Liver (tissue), 9 donors: Measurements from ENCODE around the gene KMT2E. TPM values are rescaled to one million over a fixed set of nuclear protein-coding genes. Genes with fewer than 3 reads are reported as not detected.

Experiments
- DNase-seq: peaks from one replicate; pipeline ENCODE4 v3.0.0-alpha.2; 2017; ENCODE audit warnings: low spot score
- H3K27ac ChIP-seq, 2 donors: one replicate each; pipeline ENCODE4 v1.7.0; 2013; ENCODE audit warnings: inconsistent platforms in 2 of 2, low read length in 2 of 2, control low read depth in 1 of 2, low read depth in 1 of 2, mild to moderate bottlenecking in 1 of 2
- H3K27me3 ChIP-seq, 4 donors: one replicate each; pipeline versions ENCODE4 v1.6.1 to v1.7.0; 2013; ENCODE audit warnings: low read length in 3 of 4, inconsistent platforms in 1 of 4, mild to moderate bottlenecking in 1 of 4, moderate library complexity in 1 of 4; ENCODE audit not compliant: control insufficient read depth in 4 of 4, insufficient read depth in 4 of 4
- H3K36me3 ChIP-seq, 4 donors: one replicate each; pipeline versions ENCODE4 v1.6.1 to v1.7.0; 2013; ENCODE audit warnings: low read length in 3 of 4, mild to moderate bottlenecking in 3 of 4, low read depth in 1 of 4, moderate library complexity in 1 of 4; ENCODE audit not compliant: control insufficient read depth in 4 of 4, insufficient read depth in 3 of 4
- H3K4me1 ChIP-seq, 4 donors: one replicate each; pipeline versions ENCODE4 v1.6.1 to v1.7.0; 2013; ENCODE audit warnings: low read length in 3 of 4, mild to moderate bottlenecking in 3 of 4, moderate library complexity in 1 of 4; ENCODE audit not compliant: control insufficient read depth in 4 of 4, insufficient read depth in 4 of 4
- H3K4me3 ChIP-seq, 3 donors: one replicate each; pipeline versions ENCODE4 v1.6.1 to v1.7.0; 2013; ENCODE audit warnings: low read length in 3 of 3, control low read depth in 1 of 3, low read depth in 1 of 3, mild to moderate bottlenecking in 1 of 3
- H3K9ac ChIP-seq, 2 donors: one replicate each; pipeline ENCODE4 v1.7.0; 2013; ENCODE audit warnings: low read length in 2 of 2, mild to moderate bottlenecking in 2 of 2, moderate library complexity in 2 of 2, control low read depth in 1 of 2, low read depth in 1 of 2
- H3K9me3 ChIP-seq, 4 donors: one replicate each; pipeline versions ENCODE4 v1.6.1 to v1.7.0; 2013; ENCODE audit warnings: low read length in 3 of 4; ENCODE audit not compliant: control insufficient read depth in 4 of 4
- CTCF ChIP-seq: fragments of 150-350 bp; IDR thresholded peaks from 2 replicates; pipeline ENCODE4 v1.5.1; 2017; ENCODE audit warnings: improper control_type of control experiment, low read depth, low read length; ENCODE audit not compliant: missing input control
- EGR1 ChIP-seq, 2 donors: IDR thresholded peaks; 2 replicates each; pipeline ENCODE4 v1.6.1; 2016 to 2018; ENCODE audit warnings: antibody characterized with exemption in 2 of 2, low read depth in 2 of 2
- FOXA1 ChIP-seq: IDR thresholded peaks from 2 replicates; pipeline ENCODE4 v1.6.1; 2016; ENCODE audit warnings: antibody characterized with exemption
- FOXA2 ChIP-seq: IDR thresholded peaks from 2 replicates; pipeline ENCODE4 v1.6.1; 2016; ENCODE audit warnings: antibody characterized with exemption
- HNF4A ChIP-seq, 2 donors: conservative IDR thresholded peaks; 2 replicates each; pipeline ENCODE4 v1.6.1; 2016; ENCODE audit warnings: antibody characterized with exemption in 2 of 2, mild to moderate bottlenecking in 2 of 2
- JUND ChIP-seq, 2 donors: IDR thresholded peaks; 2 replicates each; pipeline ENCODE4 v1.6.1; 2016; ENCODE audit warnings: antibody characterized with exemption in 2 of 2
- MAX ChIP-seq: IDR thresholded peaks from 2 replicates; pipeline ENCODE4 v1.6.1; 2016; ENCODE audit warnings: antibody characterized with exemption
- NR2F2 ChIP-seq: IDR thresholded peaks from 2 replicates; pipeline ENCODE4 v1.6.1; 2016; ENCODE audit warnings: antibody characterized with exemption
- RAD21 ChIP-seq, 2 donors: IDR thresholded peaks; 2 replicates each; pipeline ENCODE4 v1.6.1; 2016; ENCODE audit warnings: antibody characterized with exemption in 2 of 2, mild to moderate bottlenecking in 2 of 2
- SP1 ChIP-seq: IDR thresholded peaks from 2 replicates; pipeline ENCODE4 v1.6.1; 2018; ENCODE audit warnings: antibody characterized with exemption, mild to moderate bottlenecking
- TAF1 ChIP-seq: conservative IDR thresholded peaks from 2 replicates; pipeline ENCODE4 v1.6.1; 2016; ENCODE audit warnings: antibody characterized with exemption, mild to moderate bottlenecking
- YY1 ChIP-seq: IDR thresholded peaks from 2 replicates; pipeline ENCODE4 v1.6.1; 2016; ENCODE audit warnings: antibody characterized with exemption, mild to moderate bottlenecking
- ZBTB33 ChIP-seq: IDR thresholded peaks from 2 replicates; pipeline ENCODE4 v1.6.1; 2016; ENCODE audit warnings: antibody characterized with exemption
- WGBS: extraction: QIAGEN DNeasy Blood & Tissue Kit; methylation state at CpG from one replicate; pipeline ENCODE4 v1.1.7; 2013; 5-methylcytosine and 5-hydroxymethylcytosine counted together
- polyA plus RNA-seq, 2 donors: library from polyadenylated mRNA; stranded (reverse) in 1 of 2; unstranded in 1 of 2; fragments of 200-250 nt in 1 of 2; fragments of >200 nt in 1 of 2; fragmentation: Nextera tagmentation in 1 of 2; extraction: Ambion mirVana in 1 of 2; gene quantifications; one replicate each; pipeline versions ENCODE4 v1.2.1 to v1.2.3, GENCODE V29; 2013 to 2015
- total RNA-seq, 2 donors: library from RNA; depleted of rRNA; stranded (reverse); fragments of >200 nt; gene quantifications; one replicate each; pipeline ENCODE4 v1.2.3, GENCODE V29; 2014
- TF ChIP-seq, protein P1 (sequence below): IDR thresholded peaks from 2 replicates; pipeline ENCODE4 v1.6.1; 2016; ENCODE audit warnings: antibody characterized with exemption, mild to moderate bottlenecking
- TF ChIP-seq, protein P2 (sequence below): IDR thresholded peaks from 2 replicates; pipeline ENCODE4 v1.6.1; 2016; ENCODE audit warnings: antibody characterized with exemption
- donor health status: healthy.
- donor health status: healthy.
- donor health status: healthy.
- donor health status: healthy.
- donor health status: healthy.

KMT2E gene
- total and polyA plus RNA-seq, 4 donors: 7.1 to 55.6 (median 42.4) TPM

- TF ChIP-seq CTCF (no peak), FOXA1 (no peak)
These were observed 46.4 kb upstream of the KMT2E start (continued) for GRCh38 chr7:104967595-104967994.

DNA sequence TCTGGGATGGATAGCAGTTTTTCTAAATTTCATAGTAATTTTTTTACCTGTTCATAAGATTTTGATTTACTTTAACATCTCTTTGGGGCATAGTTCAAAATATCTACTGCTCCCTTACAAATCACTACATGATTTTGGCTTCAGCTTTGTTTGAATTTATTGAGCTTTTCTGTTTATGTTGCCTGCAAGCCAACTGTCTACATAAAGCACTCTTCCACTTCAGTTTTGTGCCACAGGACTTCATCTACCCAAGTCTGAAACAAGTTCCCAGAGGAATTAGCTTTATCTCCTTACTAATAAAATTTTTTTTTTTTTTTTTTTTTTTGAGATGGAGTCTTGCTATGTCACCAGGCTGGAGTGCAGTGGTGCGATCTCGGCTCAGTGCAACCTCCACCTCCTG, 45.4 kb upstream of the KMT2E start:
- DNase-seq: no peak
- Histone ChIP-seq H3K9ac (no peak overlapping the region), H3K36me3 (no peaks in the 10 kb centered on the region), H3K27me3 (no peaks in the 10 kb centered on the region), H3K9me3 (no peaks in the 10 kb centered on the region), H3K4me3 (no peak overlapping the region), H3K4me1 (peaks cover 3 to 16% (median 14%) of the 10 kb centered on the region in 4 donors), H3K27ac (no peak overlapping the region)
- TF ChIP-seq HNF4A (conservative IDR thresholded peaks at IDR 0.05): no peak
- TF ChIP-seq, protein P1, sequence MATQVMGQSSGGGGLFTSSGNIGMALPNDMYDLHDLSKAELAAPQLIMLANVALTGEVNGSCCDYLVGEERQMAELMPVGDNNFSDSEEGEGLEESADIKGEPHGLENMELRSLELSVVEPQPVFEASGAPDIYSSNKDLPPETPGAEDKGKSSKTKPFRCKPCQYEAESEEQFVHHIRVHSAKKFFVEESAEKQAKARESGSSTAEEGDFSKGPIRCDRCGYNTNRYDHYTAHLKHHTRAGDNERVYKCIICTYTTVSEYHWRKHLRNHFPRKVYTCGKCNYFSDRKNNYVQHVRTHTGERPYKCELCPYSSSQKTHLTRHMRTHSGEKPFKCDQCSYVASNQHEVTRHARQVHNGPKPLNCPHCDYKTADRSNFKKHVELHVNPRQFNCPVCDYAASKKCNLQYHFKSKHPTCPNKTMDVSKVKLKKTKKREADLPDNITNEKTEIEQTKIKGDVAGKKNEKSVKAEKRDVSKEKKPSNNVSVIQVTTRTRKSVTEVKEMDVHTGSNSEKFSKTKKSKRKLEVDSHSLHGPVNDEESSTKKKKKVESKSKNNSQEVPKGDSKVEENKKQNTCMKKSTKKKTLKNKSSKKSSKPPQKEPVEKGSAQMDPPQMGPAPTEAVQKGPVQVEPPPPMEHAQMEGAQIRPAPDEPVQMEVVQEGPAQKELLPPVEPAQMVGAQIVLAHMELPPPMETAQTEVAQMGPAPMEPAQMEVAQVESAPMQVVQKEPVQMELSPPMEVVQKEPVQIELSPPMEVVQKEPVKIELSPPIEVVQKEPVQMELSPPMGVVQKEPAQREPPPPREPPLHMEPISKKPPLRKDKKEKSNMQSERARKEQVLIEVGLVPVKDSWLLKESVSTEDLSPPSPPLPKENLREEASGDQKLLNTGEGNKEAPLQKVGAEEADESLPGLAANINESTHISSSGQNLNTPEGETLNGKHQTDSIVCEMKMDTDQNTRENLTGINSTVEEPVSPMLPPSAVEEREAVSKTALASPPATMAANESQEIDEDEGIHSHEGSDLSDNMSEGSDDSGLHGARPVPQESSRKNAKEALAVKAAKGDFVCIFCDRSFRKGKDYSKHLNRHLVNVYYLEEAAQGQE: no peak
- TF ChIP-seq NR2F2: no peak
- TF ChIP-seq MAX: no peak
- no peak for TF ChIP-seq RAD21 (IDR thresholded peaks at IDR 0.05)
- TF ChIP-seq FOXA2: no peak
- no peak for TF ChIP-seq TAF1
- no peak for TF ChIP-seq YY1
- TF ChIP-seq CTCF: no peak
- TF ChIP-seq, protein P2, sequence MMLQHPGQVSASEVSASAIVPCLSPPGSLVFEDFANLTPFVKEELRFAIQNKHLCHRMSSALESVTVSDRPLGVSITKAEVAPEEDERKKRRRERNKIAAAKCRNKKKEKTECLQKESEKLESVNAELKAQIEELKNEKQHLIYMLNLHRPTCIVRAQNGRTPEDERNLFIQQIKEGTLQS: no peak
- no peak for TF ChIP-seq SP1
- no peak for TF ChIP-seq FOXA1
- no peak for TF ChIP-seq JUND (IDR thresholded peaks at IDR 0.05)
- WGBS: 97% methylated on average over 2 of the region's 2 CpGs

DNA sequence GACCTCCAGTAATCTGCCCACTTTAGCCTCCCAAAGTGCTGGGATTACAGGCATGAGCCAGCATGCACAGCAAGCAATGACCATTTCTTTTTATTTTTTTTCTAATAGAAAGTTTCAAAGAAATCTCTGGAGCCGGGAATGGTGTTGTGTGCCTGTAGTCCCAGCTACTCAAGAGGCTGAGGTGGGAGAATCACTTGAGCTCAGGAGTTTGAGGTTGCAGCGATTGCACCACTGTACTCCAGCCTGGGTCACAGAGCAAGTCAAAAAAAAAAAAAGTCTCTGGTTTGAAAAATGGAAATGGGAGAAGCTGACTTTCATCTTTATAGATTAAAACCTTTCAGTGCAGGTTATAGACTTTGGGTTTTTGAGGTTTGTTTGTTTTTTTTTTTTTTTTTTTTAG, 44.8 kb upstream of the KMT2E start:
- TF ChIP-seq, protein P1: no peak
- no peak for TF ChIP-seq ZBTB33
- TF ChIP-seq RAD21 (IDR thresholded peaks at IDR 0.05): no peak
- TF ChIP-seq NR2F2: no peak
- TF ChIP-seq, protein P2: no peak
- TF ChIP-seq FOXA2: no peak
- no peak for TF ChIP-seq EGR1 (IDR thresholded peaks at IDR 0.05; ENCODE audit: low read depth in 2 of 2)
- TF ChIP-seq JUND (IDR thresholded peaks at IDR 0.05): no peak
- TF ChIP-seq HNF4A (conservative IDR thresholded peaks at IDR 0.05): no peak
- no peak for TF ChIP-seq MAX
- Histone ChIP-seq H3K27me3 (no peaks in the 10 kb centered on the region), H3K36me3 (no peaks in the 10 kb centered on the region), H3K27ac (no peak overlapping the region), H3K9ac (no peak overlapping the region), H3K4me1 (peaks cover 3 to 16% (median 14%) of the 10 kb centered on the region in 4 donors), H3K4me3 (no peak overlapping the region), H3K9me3 (no peaks in the 10 kb centered on the region)
- DNase-seq: no peak
- 86% methylated on average over 2 of the region's 2 CpGs for WGBS
